Vagina (tissue), 2 donors: ENCODE measurements around the gene RHOT1.

Experiments
- POLR2A ChIP-seq, 2 donors: fragments of 450-650 bp; IDR thresholded peaks; one replicate each; pipeline ENCODE4 v1.6.1; 2017; ENCODE audit warnings: antibody characterized with exemption in 2 of 2, mild to moderate bottlenecking in 2 of 2, moderate library complexity in 2 of 2
- POLR2AphosphoS5 ChIP-seq, 2 donors: sonication (generic); formaldehyde crosslinking; IDR thresholded peaks; one replicate each; pipeline ENCODE4 v1.9.0; 2017; ENCODE audit warnings: antibody characterized with exemption in 2 of 2, mild to moderate bottlenecking in 2 of 2, low read depth in 1 of 2; ENCODE audit not compliant: insufficient read depth in 1 of 2
- TF ChIP-seq, protein P1 (sequence below), 3 experiments: fragments of 450-650 bp in 2 of 3; fragments of 200-600 bp in 1 of 3; sonication (generic) in 1 of 3; IDR thresholded peaks; one replicate each; pipeline ENCODE4 v1.5.1; 2017 to 2019; ENCODE audit warnings: antibody characterized with exemption in 3 of 3, mild to moderate bottlenecking in 2 of 3, moderate library complexity in 2 of 3

DNA sequence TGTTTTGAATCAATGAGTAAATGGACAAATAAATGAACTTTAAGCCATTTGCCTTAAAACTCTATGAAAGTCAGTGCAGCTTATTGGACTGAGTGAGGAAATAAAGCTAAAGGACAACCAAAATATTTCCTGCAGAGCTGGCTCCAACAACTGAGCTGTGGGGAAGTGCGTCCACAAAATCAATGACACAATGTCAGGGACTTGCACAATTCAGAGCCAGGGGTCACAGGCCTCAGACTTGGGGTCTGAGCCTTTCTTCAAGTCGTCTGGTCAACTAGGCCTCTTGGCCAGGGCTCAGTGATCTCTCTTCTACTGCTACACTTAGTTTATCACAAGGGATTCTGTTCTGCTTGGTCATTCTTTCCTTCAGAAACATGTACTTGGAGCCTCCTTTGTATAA is 97.2 kb downstream of the RHOT1 start:
- TF ChIP-seq, protein P1, sequence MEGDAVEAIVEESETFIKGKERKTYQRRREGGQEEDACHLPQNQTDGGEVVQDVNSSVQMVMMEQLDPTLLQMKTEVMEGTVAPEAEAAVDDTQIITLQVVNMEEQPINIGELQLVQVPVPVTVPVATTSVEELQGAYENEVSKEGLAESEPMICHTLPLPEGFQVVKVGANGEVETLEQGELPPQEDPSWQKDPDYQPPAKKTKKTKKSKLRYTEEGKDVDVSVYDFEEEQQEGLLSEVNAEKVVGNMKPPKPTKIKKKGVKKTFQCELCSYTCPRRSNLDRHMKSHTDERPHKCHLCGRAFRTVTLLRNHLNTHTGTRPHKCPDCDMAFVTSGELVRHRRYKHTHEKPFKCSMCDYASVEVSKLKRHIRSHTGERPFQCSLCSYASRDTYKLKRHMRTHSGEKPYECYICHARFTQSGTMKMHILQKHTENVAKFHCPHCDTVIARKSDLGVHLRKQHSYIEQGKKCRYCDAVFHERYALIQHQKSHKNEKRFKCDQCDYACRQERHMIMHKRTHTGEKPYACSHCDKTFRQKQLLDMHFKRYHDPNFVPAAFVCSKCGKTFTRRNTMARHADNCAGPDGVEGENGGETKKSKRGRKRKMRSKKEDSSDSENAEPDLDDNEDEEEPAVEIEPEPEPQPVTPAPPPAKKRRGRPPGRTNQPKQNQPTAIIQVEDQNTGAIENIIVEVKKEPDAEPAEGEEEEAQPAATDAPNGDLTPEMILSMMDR (IDR thresholded peaks at IDR 0.05): no peak
- no peak for TF ChIP-seq POLR2A (IDR thresholded peaks at IDR 0.05)
- no peak for TF ChIP-seq POLR2AphosphoS5 (IDR thresholded peaks at IDR 0.05; ENCODE audit: insufficient read depth in 1 of 2, low read depth in 1 of 2)
